Endometrium (tissue), 2 donors: ENCODE measurements around the gene OR2T10.
"Not testable (repeated sequence)": the region's sequence is repeated elsewhere in the genome, so short reads cannot be mapped to it uniquely, and the experiment has no call there.

ENCODE experiments used
- FAIRE-seq: peaks from 2 replicates; lab custom pipeline; 2012; peaks lifted over from hg19 to GRCh38; lab: Jason Lieb, UNC
- donor health status: control.
- donor health status: control.

The OR2T10 gene

DNA sequence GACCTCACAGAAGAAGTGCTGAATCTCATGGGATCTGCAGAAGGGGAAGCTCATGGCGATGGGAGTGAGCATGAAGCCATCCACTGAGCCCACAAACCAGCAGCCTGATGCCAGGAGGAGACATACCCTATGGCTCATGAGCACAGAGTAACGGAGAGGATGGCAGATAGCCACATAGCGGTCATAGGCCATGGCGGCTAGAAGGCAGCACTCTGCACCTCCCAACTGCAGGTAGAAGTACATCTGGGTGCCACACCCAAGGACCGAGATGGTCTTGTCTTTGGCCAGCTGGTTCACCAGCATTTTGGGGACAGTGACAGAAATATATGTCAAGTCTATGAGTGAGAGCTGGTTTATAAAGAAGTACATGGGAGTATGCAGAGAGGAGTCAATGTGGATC lies 4.3 kb downstream of the OR2T10 start:
- FAIRE-seq: no peak

DNA sequence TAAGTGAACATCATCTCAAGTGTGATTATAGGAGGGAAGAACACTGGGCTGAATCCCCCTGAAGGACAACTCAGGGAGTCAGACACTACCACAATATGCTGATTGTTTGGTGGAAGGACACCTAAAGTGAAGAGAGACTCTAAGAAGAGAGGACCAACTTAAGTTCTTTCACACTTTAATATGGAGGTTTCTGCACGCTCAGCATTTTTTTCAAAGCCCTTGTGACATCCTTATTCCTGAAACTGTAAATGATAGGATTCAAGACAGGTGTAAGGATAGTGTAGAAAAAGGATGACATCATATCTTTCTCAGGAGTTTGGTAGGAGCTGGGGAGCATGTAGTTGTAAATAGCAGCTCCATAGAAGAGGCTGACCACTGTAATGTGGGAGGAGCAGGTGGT lies 4.8 kb downstream of the OR2T10 start:
- FAIRE-seq: no peak

DNA sequence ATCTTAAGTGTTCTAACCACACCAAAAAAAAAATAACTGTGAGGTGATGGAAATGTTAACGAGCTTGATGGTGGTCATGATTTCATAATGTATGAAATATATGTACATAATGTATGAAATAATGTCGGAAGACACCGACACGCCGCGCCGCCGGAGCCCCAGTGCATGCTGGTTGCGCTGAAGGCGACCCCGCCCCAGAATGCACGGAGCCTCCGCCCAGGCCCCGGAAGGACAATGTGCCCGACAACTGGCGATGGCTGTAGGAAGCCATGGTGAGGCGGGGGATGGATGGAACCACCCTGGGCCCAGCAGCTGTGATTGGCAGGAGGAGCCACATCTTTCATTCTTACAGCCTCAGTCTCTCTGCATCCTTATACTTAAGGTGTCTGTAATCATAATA lies 7.4 kb downstream of the OR2T10 start:
- FAIRE-seq: no peak

DNA sequence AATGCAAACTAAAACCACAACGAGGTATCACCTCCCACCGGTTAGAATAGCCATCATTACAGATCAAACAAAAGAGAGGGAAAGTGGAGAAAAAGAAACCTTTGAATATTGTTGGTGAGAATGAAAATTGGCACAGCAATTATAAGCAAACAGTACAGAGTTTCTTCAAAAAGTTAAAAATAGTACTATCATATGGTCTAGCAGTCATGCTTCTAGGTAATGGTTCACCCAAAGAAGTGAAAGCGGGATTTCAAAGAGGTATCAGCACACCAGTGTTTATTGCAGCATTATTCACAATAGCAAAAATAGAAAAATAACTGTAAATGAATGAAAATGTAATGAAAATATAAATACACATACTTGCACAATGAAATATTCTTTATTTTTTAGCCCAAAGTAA lies 8.2 kb downstream of the OR2T10 start:
- no peak for FAIRE-seq

DNA sequence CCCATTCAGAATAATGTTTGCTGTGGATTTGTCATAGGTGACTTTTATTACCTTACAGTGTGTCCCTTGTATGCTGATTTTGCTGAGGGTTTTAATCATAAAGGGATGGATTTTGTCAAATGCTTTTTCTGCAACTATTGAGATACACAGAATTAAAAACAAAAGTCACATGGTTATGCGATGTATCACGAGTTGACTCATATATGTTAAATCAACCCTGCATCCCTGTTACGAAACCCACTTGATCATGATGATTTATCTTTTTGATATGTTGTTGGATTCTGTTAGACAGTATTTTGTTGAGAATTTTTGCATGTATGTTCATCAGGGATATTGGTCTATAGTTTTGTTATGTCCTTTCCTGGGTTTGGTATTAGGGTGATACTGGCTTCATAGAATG lies 12.2 kb downstream of the OR2T10 start:
- no peak for FAIRE-seq

GRCh38 chr1:248576260-248576980 lies 21.1 kb downstream of the OR2T10 start:
- no peak for FAIRE-seq

DNA sequence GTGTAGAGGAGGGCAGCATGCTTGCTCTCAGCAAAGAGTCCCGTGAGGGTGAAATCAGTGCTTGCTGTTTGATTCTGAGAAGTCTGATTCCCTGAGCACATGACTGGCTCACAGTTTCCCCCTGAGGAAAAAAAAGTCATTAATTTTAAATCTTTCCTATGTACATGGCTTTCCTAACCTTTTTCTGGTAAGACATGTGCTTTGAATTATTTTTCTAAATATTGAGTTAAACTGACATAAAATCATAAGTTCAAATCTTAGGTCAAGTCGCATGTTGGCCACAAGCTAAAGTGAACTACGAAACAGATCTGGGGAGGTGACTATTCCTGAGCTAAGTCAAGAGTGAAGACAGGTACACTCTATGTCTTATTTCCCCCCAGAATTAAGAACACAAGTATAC lies 22.8 kb downstream of the OR2T10 start, which contains the start of gene OR2T34:
Gene OR2T34, minus strand, starts transcription at position 101 of the 400 bp plus-strand sequence. Its CDS starts 0 bp downstream, at position 101.
- FAIRE-seq: not testable (repeated sequence)

GRCh38 chr1:248573856-248574255 lies 23.6 kb downstream of the OR2T10 start:
- FAIRE-seq: not testable (repeated sequence)

- FAIRE-seq: not testable (repeated sequence)
These were observed 25.5 kb downstream of the OR2T10 start for GRCh38 chr1:248572049-248572448.

DNA sequence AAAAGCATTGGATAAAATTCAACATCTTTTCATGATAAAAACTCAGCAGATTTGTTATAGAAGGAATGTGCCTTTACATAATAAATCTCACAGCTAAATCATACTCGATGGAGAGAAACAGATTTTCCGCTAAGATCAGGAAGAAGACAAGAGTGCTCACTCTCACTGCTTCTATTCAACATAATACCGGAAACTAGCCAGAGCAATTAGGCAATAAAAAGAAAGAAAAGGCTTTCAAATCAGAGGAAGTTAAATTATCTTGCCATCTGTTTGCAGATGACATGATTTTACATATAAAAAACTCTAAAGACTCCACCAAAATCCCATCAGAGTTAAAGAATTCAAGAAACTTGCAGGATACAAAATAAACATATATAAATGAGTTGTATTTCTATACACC lies 26.7 kb downstream of the OR2T10 start:
- not testable (repeated sequence) for FAIRE-seq

DNA sequence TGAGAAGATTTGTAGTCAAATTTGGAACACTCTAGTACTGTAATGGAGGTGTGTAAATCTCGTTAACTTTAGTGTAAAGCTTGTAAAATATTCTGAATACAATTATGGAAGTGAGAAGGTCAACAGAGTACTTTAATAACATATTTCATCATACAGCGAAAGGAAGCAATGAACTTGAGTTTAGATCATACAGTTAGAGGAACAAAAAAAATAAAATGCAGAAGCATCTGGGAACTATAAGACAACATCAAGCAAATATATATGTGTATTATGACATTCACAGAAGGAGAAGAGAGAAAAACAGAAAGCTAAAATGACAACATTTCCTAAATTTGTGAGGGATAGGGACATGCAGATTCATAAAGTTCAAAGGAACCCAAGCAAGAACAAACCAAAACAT lies 28.5 kb downstream of the OR2T10 start:
- not testable (repeated sequence) for FAIRE-seq

DNA sequence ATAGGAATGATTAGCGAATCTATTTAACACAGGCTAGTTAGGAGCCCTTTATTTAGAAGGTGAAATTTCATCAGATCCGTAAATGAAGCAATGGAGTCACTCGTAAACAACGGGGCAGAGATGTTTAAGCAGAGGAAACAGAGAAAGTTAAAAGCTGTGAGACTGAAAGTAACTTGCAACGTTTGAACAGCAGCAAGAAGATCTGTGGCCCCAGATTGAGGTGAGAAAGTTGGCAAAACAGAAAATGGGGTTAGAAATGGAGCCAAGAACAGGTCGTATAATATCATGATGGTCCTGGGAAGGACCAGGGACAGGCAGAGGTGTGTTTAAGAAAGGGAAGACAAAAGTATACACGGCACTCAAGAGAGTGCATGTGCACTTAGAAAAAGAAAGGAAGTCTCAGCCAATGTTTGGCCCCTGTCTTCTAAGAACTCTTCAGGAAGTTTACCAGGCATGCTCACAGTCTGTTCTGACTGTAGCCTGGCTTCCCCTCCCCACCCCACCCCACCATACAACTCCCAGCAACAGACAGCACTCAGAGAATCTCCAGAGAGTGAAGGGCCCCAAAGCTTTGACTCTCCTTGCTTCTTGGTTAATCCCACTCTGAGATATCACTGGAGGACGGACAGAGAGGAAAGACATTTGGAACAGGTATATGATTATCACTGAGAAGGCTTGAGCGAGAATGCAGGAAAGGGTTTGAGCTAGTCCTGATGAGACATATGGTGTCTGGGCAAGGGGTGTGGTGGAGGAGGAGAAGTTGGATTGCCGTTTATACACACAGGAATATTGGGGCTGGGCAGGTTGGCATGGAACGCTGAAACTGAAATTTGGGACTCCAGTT lies 31.7 kb downstream of the OR2T10 start:
- FAIRE-seq: not testable (repeated sequence)

DNA sequence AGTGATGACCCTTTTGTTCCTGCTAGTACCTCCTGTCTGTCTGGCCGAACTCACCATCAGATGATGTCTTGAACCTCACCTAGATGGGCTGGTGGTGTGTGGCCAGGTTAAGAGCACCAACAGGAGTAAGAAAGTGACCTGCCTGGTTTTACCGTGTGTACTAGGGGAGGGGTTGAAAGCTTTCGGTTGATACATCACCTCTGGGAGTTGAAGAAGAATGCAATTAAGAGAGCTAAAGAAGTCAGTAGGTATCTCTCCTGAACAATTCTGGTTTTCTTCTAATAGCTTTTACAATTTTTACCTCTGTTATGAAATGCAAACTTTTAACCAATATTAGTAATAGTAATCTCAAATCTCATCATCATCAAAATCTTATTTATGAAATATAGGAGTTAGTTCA lies 34.8 kb downstream of the OR2T10 start, which contains the start of gene OR2T29:
Gene OR2T29, minus strand, starts transcription at position 101 of the 400 bp plus-strand sequence. CDS start 3,281 bp downstream, outside the sequence.
- FAIRE-seq: not testable (repeated sequence)

DNA sequence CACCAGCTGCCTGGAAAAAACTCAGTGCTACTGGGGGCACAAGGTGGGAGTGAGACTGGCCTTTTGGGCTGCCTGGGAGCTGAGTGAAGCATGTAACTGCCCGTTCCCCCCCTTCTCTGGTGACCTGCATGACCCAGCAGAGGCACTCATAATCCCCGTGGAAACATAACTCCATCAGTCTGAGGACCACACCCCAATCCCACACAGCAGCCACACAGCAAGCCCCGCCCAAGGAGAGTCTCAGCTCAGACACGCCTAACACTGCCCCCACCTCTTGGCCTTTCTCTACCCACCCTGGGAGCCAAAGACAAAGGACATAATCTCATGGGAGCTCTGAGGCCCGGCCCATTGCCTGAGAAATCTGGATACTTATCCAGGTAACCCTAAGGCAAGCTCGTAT lies 46.5 kb downstream of the OR2T10 start:
- FAIRE-seq: not testable (repeated sequence)

DNA sequence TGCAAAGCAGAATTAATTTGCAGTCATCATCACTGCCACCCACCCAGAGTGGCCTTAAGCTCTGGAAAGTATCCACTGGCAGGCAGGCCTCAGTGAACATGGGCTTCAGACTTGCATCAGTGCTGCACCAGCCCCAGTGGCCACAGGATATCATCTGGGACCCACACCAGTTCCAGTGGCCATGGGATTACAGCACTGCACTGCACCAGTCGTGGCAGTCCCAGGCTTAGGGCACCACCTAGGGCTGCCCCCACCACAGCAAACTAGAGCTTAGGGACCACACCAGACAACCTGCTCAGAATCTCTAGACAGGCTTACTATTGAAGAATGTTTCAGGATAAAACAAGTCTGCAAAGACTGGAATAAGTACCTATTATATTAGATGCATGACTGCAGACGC lies 50.1 kb downstream of the OR2T10 start:
- FAIRE-seq: not testable (repeated sequence)
